Measurements from ENCODE around the gene CYTH3. TPM values are rescaled to one million over a fixed set of nuclear protein-coding genes. Genes with fewer than 3 reads are reported as not detected.
"Not testable (repeated sequence)": the region's sequence is repeated elsewhere in the genome, so short reads cannot be mapped to it uniquely, and the experiment has no call there.

The CYTH3 gene
- total and polyA plus RNA-seq, 2 experiments from 2014 or later, result 20.2 to 32.4 TPM

DNA sequence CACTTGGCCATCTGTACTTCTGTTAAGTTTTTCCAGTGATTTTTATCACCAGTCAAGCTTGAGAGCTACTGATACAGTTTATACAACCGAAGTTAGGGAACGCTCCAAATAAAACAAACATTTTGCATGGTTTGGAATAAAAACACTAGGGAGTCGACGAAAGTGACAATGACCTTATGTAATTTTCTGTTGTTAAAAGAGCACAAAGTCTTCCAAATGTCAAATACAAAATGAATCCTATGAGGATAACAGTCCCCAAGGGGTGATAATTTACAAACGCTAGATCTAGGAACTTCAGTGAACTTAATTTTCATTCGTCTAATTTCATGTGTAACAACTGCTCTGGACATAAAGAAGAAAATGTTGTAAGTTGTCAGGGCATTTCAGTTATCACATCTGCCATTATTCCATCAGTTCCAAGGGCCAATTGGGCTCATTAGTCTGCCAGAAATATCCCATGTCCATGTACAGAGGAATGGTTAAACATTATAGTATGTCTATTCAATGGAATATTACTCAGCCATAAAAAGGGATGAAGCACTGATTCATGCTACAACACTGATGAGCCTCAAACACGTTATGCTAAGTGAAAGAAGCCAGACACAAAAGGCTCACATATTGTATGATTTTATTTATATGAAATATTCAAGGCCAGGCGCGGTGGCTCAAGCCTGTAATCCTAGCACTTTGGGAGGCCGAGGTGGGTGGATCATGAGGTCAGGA, 38.0 kb upstream of the CYTH3 start:
- DNase-seq (ENCODE audit: low read depth in 1 of 2, low spot score in 1 of 2), result no peak
- H3K4me1 ChIP-seq (ENCODE audit: low read depth), result no peaks in the 10 kb centered on the region
- TF ChIP-seq, protein P1, sequence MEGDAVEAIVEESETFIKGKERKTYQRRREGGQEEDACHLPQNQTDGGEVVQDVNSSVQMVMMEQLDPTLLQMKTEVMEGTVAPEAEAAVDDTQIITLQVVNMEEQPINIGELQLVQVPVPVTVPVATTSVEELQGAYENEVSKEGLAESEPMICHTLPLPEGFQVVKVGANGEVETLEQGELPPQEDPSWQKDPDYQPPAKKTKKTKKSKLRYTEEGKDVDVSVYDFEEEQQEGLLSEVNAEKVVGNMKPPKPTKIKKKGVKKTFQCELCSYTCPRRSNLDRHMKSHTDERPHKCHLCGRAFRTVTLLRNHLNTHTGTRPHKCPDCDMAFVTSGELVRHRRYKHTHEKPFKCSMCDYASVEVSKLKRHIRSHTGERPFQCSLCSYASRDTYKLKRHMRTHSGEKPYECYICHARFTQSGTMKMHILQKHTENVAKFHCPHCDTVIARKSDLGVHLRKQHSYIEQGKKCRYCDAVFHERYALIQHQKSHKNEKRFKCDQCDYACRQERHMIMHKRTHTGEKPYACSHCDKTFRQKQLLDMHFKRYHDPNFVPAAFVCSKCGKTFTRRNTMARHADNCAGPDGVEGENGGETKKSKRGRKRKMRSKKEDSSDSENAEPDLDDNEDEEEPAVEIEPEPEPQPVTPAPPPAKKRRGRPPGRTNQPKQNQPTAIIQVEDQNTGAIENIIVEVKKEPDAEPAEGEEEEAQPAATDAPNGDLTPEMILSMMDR (IDR thresholded peaks at IDR 0.05; ENCODE audit: low read depth, low read length), result no peak
- H3K36me3 ChIP-seq, result no peaks in the 10 kb centered on the region
- no peaks in the 10 kb centered on the region for H3K27me3 ChIP-seq
- no peak overlapping the region for H3K27ac ChIP-seq
- no peaks in the 10 kb centered on the region for H3K9me3 ChIP-seq (ENCODE audit: low read depth)
- no peak overlapping the region for H3K4me3 ChIP-seq

DNA sequence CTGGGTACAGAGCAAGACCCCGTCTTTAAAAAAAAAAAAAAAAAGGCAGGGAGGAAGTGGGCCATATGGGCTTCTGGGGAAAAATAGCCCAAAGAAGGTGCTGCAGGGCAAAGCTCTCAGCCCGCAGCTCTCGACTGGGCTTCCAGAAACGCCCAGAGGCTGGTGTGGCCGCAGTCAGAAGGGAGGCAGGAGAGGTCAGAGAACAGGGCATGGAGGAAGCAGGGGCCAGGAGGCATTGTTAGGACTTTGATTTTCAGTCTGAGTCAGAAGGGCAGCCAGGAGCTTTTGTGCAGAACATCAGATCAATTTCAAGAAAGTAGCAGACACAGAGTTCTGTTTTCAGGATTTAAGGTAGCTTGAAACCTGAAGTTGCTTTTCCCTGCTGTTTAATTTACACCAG, 35.3 kb upstream of the CYTH3 start:
- Histone ChIP-seq H3K4me1 (ENCODE audit: low read depth) (no peaks in the 10 kb centered on the region), H3K36me3 (no peaks in the 10 kb centered on the region), H3K27ac (no peak overlapping the region), H3K9me3 (ENCODE audit: low read depth) (no peaks in the 10 kb centered on the region), H3K27me3 (no peaks in the 10 kb centered on the region), H3K4me3 (no peak overlapping the region)
- no peak for DNase-seq (ENCODE audit: low read depth in 1 of 2, low spot score in 1 of 2)
- TF ChIP-seq, protein P1 (IDR thresholded peaks at IDR 0.05; ENCODE audit: low read depth, low read length), result no peak

DNA sequence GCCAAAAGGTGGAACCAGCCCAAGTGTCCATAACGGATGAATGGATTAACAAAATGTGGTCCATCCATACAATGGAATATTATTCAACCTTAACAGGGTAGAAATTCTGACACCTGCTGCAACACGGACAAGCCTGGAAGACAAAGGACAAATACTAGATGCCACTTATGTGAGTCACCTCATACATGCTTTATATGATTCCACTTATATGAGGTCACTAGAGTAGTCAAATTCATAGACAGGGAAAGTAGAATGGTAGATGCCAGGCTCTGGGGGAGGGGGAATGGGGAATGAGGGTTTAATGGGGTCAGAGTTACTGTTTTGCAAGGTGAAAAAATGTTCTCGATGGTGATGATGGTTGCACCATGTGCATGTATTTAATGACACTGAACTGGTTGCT, 34.0 kb upstream of the CYTH3 start:
- Histone ChIP-seq H3K27me3 (no peaks in the 10 kb centered on the region), H3K9me3 (ENCODE audit: low read depth) (no peaks in the 10 kb centered on the region), H3K27ac (no peak overlapping the region), H3K4me1 (ENCODE audit: low read depth) (no peaks in the 10 kb centered on the region), H3K4me3 (no peak overlapping the region), H3K36me3 (no peaks in the 10 kb centered on the region)
- TF ChIP-seq, protein P1 (IDR thresholded peaks at IDR 0.05; ENCODE audit: low read depth, low read length), result no peak
- peak in 1 of 2 donors; percentile 25 for DNase-seq (ENCODE audit: low read depth in 1 of 2, low spot score in 1 of 2)

DNA sequence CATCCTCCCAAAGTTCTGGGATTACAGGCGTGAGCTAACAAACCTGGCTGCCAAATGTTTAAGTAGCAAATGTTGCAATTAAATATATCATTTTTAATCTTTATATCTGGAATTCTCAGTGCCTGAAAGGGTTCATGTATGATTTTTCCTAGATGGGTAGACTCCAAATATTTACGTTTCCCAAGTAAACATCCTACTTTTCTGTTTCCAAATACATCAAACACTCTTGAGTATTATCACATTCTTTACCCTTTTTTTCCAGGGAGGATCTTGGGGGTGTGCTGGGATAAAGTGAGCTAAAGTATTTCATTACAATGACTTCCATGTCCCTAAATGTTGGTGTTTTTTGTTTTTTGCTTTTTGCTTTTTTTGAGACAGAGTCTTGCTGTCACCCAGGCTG, 32.9 kb upstream of the CYTH3 start:
- Histone ChIP-seq H3K4me3 (no peak overlapping the region), H3K27ac (no peak overlapping the region), H3K9me3 (ENCODE audit: low read depth) (no peaks in the 10 kb centered on the region), H3K4me1 (ENCODE audit: low read depth) (no peaks in the 10 kb centered on the region), H3K36me3 (no peaks in the 10 kb centered on the region), H3K27me3 (no peaks in the 10 kb centered on the region)
- no peak for DNase-seq (ENCODE audit: low read depth in 1 of 2, low spot score in 1 of 2)
- TF ChIP-seq, protein P1 (IDR thresholded peaks at IDR 0.05; ENCODE audit: low read depth, low read length), result no peak

DNA sequence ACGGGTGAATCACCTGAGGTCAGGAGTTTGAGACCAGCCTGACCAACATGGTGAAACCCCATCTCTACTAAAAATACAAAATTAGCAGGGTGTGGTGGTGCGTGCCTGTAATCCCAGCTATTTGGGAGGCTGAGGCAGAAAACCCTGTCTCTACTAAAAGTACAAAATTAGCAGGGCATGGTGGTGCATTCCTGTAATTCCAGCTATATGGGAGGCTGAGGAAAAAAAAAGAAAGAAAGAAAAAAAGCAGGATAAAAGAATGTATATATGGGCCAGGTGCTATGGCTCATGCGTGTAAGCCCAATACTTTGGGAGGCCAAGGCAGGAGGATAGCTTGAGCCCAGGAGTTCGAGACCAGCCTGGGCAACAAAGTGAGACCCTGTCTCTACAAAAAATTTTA, 29.0 kb upstream of the CYTH3 start:
- H3K27ac ChIP-seq; H3K36me3 ChIP-seq; DNase-seq (ENCODE audit: low read depth in 1 of 2, low spot score in 1 of 2); H3K27me3 ChIP-seq; H3K4me1 ChIP-seq (ENCODE audit: low read depth); H3K9me3 ChIP-seq (ENCODE audit: low read depth); H3K4me3 ChIP-seq: not testable (repeated sequence)

DNA sequence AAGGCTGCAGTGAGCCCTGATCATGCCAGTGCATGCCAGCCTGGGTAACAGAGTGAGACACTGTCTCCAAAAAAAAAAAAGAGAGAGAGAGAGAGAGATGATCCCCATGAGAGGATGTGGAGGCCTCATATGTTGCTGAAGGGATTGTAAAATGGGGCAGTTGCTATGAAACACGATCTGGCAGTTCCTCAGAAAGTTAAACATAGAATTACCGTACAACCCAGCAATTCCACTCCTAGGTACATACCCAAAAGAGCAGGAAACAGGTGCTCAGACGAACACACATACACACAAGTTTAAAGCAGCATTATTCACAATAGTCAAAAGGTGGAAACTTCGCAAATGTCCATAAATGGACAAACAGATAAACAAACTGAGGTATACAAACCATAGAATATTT, 27.4 kb upstream of the CYTH3 start:
- TF ChIP-seq, protein P1 (IDR thresholded peaks at IDR 0.05; ENCODE audit: low read depth, low read length), result no peak
- Histone ChIP-seq H3K9me3 (ENCODE audit: low read depth) (no peaks in the 10 kb centered on the region), H3K27ac (no peak overlapping the region), H3K36me3 (no peaks in the 10 kb centered on the region), H3K4me3 (no peak overlapping the region), H3K27me3 (no peaks in the 10 kb centered on the region), H3K4me1 (ENCODE audit: low read depth) (no peaks in the 10 kb centered on the region)
- no peak for DNase-seq (ENCODE audit: low read depth in 1 of 2, low spot score in 1 of 2)
